Measurements from ENCODE around the gene DTNB.

- peak; percentile 94 for TF ChIP-seq CTCF (IDR thresholded peaks at IDR 0.05; ENCODE audit: insufficient read depth, low read length, poor library complexity, severe bottlenecking)
- TF ChIP-seq EZH2phosphoT487 (conservative IDR thresholded peaks at IDR 0.05; ENCODE audit: low read length): no peak
Observed at GRCh38 chr2:25376750-25377621, 296.4 kb downstream of the DTNB start.
